DOHH2 (cell line): ENCODE measurements around the gene TRAF4.
A peak's percentile ranks its signal among the peaks of the same experiment; 100 is the strongest.

Source experiments
- H3F3A ChIP-seq: fragments of 200-600 bp; sonication (generic), shearing (Covaris generic); 2 replicates; pipeline ENCODE4 v1.6.0; 2016; ENCODE audit warnings: antibody characterized with exemption, mild to moderate bottlenecking; ENCODE audit not compliant: control insufficient read depth, insufficient read depth
- H3K27ac ChIP-seq: fragments of 200-600 bp; sonication (generic); 2 replicates; pipeline ENCODE4 v1.5.1; 2014; ENCODE audit warnings: low read depth, mild to moderate bottlenecking, low read length, moderate library complexity
- H3K27me3 ChIP-seq: fragments of 200-600 bp; sonication (generic); 2 replicates; pipeline ENCODE4 v1.6.1; 2014; ENCODE audit warnings: mild to moderate bottlenecking, low read length, mixed read lengths; ENCODE audit not compliant: control insufficient read depth
- H3K36me3 ChIP-seq: fragments of 200-600 bp; sonication (generic); 2 replicates; pipeline ENCODE4 v1.6.1; 2014; ENCODE audit warnings: mild to moderate bottlenecking, low read length, moderate library complexity, mixed read lengths; ENCODE audit not compliant: control insufficient read depth
- H3K4me1 ChIP-seq: fragments of 200-600 bp; sonication (generic); 2 replicates; pipeline ENCODE4 v1.6.1; 2014; ENCODE audit warnings: mild to moderate bottlenecking, low read length, mixed read lengths; ENCODE audit not compliant: control insufficient read depth
- H3K4me2 ChIP-seq: fragments of 200-600 bp; sonication (generic); 2 replicates; pipeline ENCODE4 v1.6.0; 2014; ENCODE audit warnings: mild to moderate bottlenecking, low read length, moderate library complexity
- H3K4me3 ChIP-seq: fragments of 200-600 bp; sonication (generic); 2 replicates; pipeline ENCODE4 v1.5.1; 2014; ENCODE audit warnings: mild to moderate bottlenecking, low read length, mixed read lengths
- H3K79me2 ChIP-seq: fragments of 200-600 bp; sonication (generic); 2 replicates; pipeline ENCODE4 v1.6.1; 2014; ENCODE audit warnings: mild to moderate bottlenecking, low read length, mixed read lengths; ENCODE audit not compliant: control insufficient read depth
- H3K9me2 ChIP-seq: fragments of 200-600 bp; sonication (generic); replicated peaks from 2 replicates; pipeline ENCODE4 v1.6.1; 2014; ENCODE audit warnings: mild to moderate bottlenecking, low read length, mixed read lengths; ENCODE audit not compliant: control insufficient read depth
- H3K9me3 ChIP-seq: fragments of 200-600 bp; sonication (generic); 2 replicates; pipeline ENCODE4 v1.6.1; 2014; ENCODE audit warnings: antibody characterized with exemption, low read length, mixed read lengths; ENCODE audit not compliant: control insufficient read depth, insufficient read depth
- H4K20me1 ChIP-seq: fragments of 200-600 bp; sonication (generic); 2 replicates; pipeline ENCODE4 v1.6.0; 2014; ENCODE audit warnings: low read depth, mild to moderate bottlenecking, antibody characterized with exemption, low read length, moderate library complexity; ENCODE audit not compliant: control insufficient read depth, insufficient read depth
- CTCF ChIP-seq: fragments of 200-600 bp; sonication (generic); IDR thresholded peaks from one replicate; pipeline ENCODE4 v1.5.1; 2014; ENCODE audit warnings: antibody characterized with exemption, mild to moderate bottlenecking, low read depth, low read length; ENCODE audit not compliant: poor library complexity, severe bottlenecking
- EZH2phosphoT487 ChIP-seq: fragments of 200-600 bp; sonication (generic); IDR thresholded peaks from 2 replicates; pipeline ENCODE4 v1.6.1; 2017; ENCODE audit warnings: borderline replicate concordance, mild to moderate bottlenecking, antibody characterized with exemption, low read length, moderate library complexity, mixed read lengths

TRAF4 gene

GRCh38 chr17:28716740-28717577 lies 26.9 kb upstream of the TRAF4 start:
- H3K4me3 ChIP-seq = peak overlapping the region; percentile 98
- no peaks in the 10 kb centered on the region for H3K9me2 ChIP-seq
- TF ChIP-seq CTCF (no peak), EZH2phosphoT487 (no peak)
- peaks cover 27% of the 10 kb centered on the region for H3K4me1 ChIP-seq
- no peaks in the 10 kb centered on the region for H3K9me3 ChIP-seq
- peaks cover 21% of the 10 kb centered on the region for H3K36me3 ChIP-seq
- peak overlapping the region; percentile 100 for H3K4me2 ChIP-seq
- H4K20me1 ChIP-seq = peaks cover 10% of the 10 kb centered on the region
- H3K27me3 ChIP-seq = peaks cover 3% of the 10 kb centered on the region; the same call in 1 of the 2 replicates
- no peak overlapping the region for H3K27ac ChIP-seq
- peaks cover 36% of the 10 kb centered on the region for H3K79me2 ChIP-seq
- H3F3A ChIP-seq = peaks cover 22% of the 10 kb centered on the region

- peak within 1 kb of the TSS; percentile 98 for H3K4me3 ChIP-seq
- H3K9me2 ChIP-seq = no peaks in the 10 kb centered on the region
- H3K4me1 ChIP-seq = peaks cover 27% of the 10 kb centered on the region
- peaks cover 3% of the 10 kb centered on the region; the same call in 1 of the 2 replicates for H3K27me3 ChIP-seq
- H4K20me1 ChIP-seq = peaks cover 16% of the 10 kb centered on the region
- H3K4me2 ChIP-seq = peak within 1 kb of the TSS; percentile 100
- peaks cover 44% of the 10 kb centered on the region for H3K79me2 ChIP-seq
- TF ChIP-seq EZH2phosphoT487 (no peak), CTCF (peak; percentile 37)
- H3F3A ChIP-seq = peaks cover 28% of the 10 kb centered on the region
- no peaks in the 10 kb centered on the region for H3K9me3 ChIP-seq
- H3K36me3 ChIP-seq = peaks cover 29% of the 10 kb centered on the region
- peak within 1 kb of the TSS; percentile 30 for H3K27ac ChIP-seq
Measured at GRCh38 chr17:28717578-28718332, 26.1 kb upstream of the TRAF4 start, which contains the start of gene RAB34. Gene RAB34, minus strand, starts transcription at chr17:28717868. Its CDS starts 602 bp downstream, at chr17:28717266.

GRCh38 chr17:28718333-28719020 lies 25.3 kb upstream of the TRAF4 start:
- no peak for TF ChIP-seq EZH2phosphoT487
- H3K4me2 ChIP-seq = peak overlapping the region; percentile 100
- peak overlapping the region; percentile 98 for H3K4me3 ChIP-seq
- H4K20me1 ChIP-seq = peaks cover 19% of the 10 kb centered on the region
- no peaks in the 10 kb centered on the region for H3K9me3 ChIP-seq
- H3K9me2 ChIP-seq = no peaks in the 10 kb centered on the region
- peaks cover 50% of the 10 kb centered on the region for H3K79me2 ChIP-seq
- peak overlapping the region; percentile 30 for H3K27ac ChIP-seq
- H3K36me3 ChIP-seq = peaks cover 37% of the 10 kb centered on the region
- peaks cover 33% of the 10 kb centered on the region for H3K4me1 ChIP-seq
- peaks cover 35% of the 10 kb centered on the region for H3F3A ChIP-seq
- peaks cover 3% of the 10 kb centered on the region; the same call in 1 of the 2 replicates for H3K27me3 ChIP-seq
